Lower lobe of right lung (tissue), 2 donors: ENCODE data around the gene PTCSC3. TPM values are rescaled to one million over a fixed set of nuclear protein-coding genes. Genes with fewer than 3 reads are reported as not detected.
A peak's percentile ranks its signal among the peaks of the same experiment; 100 is the strongest.

Experiments used
- ATAC-seq, 2 donors: fragments of 200-7000 bp; cut with Tn5 transposase; one replicate each; pipeline ENCODE4 v1.9.1; 2020 to 2022; ENCODE audit warnings: mild to moderate bottlenecking in 2 of 2, moderate library complexity in 2 of 2
- DNase-seq: peaks from one replicate; pipeline ENCODE4 v3.0.0-alpha.2; 2020
- H3K27ac ChIP-seq: fragments of 200-600 bp; one replicate; pipeline ENCODE4 v1.8.0; 2022
- H3K27me3 ChIP-seq: fragments of 200-600 bp; one replicate; pipeline ENCODE4 v1.8.0; 2022; ENCODE audit warnings: low read depth
- H3K36me3 ChIP-seq: fragments of 200-600 bp; one replicate; pipeline ENCODE4 v1.8.0; 2022; ENCODE audit warnings: mild to moderate bottlenecking
- H3K4me1 ChIP-seq: fragments of 200-600 bp; one replicate; pipeline ENCODE4 v1.8.0; 2022
- H3K4me3 ChIP-seq: fragments of 200-600 bp; one replicate; pipeline ENCODE4 v1.8.0; 2022; ENCODE audit warnings: mild to moderate bottlenecking
- H3K9me3 ChIP-seq: fragments of 200-600 bp; one replicate; pipeline ENCODE4 v1.8.0; 2022
- CTCF ChIP-seq: fragments of 200-600 bp; IDR thresholded peaks from one replicate; pipeline ENCODE4 v1.8.0; 2022; ENCODE audit warnings: antibody characterized with exemption, mild to moderate bottlenecking
- intact Hi-C: fragments of 100-400 bp; cut with DNase I; formaldehyde crosslinking; loops from one replicate; pipeline ENCODE4 v1.11.0; 2022
- total RNA-seq: library from RNA; stranded (reverse); fragmentation: NEBNext Ultra II Directional; extraction: Animal tissue kit (Norgen Biotek cat#: 25700); gene quantifications from one replicate; pipeline ENCODE4 v1.2.1, GENCODE V29; 2021
- donor health status: DM: no; HTN: yes; CAD: no; lungs with severe emphysema.

The PTCSC3 gene
- total RNA-seq, 1 donor from 2014 or later = 1.5 TPM

GRCh38 chr14:36221112-36221511 is 44.6 kb upstream of the PTCSC3 start:
- Histone ChIP-seq H3K9me3 (no peaks in the 10 kb centered on the region), H3K27ac (peak overlapping the region; percentile 31), H3K4me1 (peaks cover 12% of the 10 kb centered on the region), H3K27me3 (no peaks in the 10 kb centered on the region), H3K36me3 (no peaks in the 10 kb centered on the region), H3K4me3 (no peak overlapping the region)
- no peak for DNase-seq
- ATAC-seq = no peak
- TF ChIP-seq CTCF = no peak
- intact Hi-C loops = no loop called here

- H3K36me3 ChIP-seq = no peaks in the 10 kb centered on the region
- H3K27me3 ChIP-seq = no peaks in the 10 kb centered on the region
- peak overlapping the region; percentile 76 for H3K27ac ChIP-seq
- DNase-seq = peak; percentile 55
- intact Hi-C loops = no loop called here
- peak; percentile 88 to 90 for ATAC-seq
- H3K4me1 ChIP-seq = peaks cover 15% of the 10 kb centered on the region
- no peaks in the 10 kb centered on the region for H3K9me3 ChIP-seq
- no peak for TF ChIP-seq CTCF
- peak overlapping the region; percentile 40 for H3K4me3 ChIP-seq
These were observed 41.2 kb upstream of the PTCSC3 start for GRCh38 chr14:36217732-36218131.

- peaks cover 12% of the 10 kb centered on the region for H3K4me1 ChIP-seq
- intact Hi-C loops = no loop called here
- peak; percentile 54 to 69 for ATAC-seq
- H3K9me3 ChIP-seq = no peaks in the 10 kb centered on the region
- H3K36me3 ChIP-seq = no peaks in the 10 kb centered on the region
- H3K4me3 ChIP-seq = peak overlapping the region; percentile 40
- peak overlapping the region; percentile 76 for H3K27ac ChIP-seq
- no peak for TF ChIP-seq CTCF
- H3K27me3 ChIP-seq = no peaks in the 10 kb centered on the region
- no peak for DNase-seq
These were observed 40.5 kb upstream of the PTCSC3 start for GRCh38 chr14:36217027-36217426.

- H3K4me3 ChIP-seq = peak overlapping the region; percentile 40
- no peaks in the 10 kb centered on the region for H3K27me3 ChIP-seq
- no peak for DNase-seq
- H3K27ac ChIP-seq = peak overlapping the region; percentile 76
- intact Hi-C loops = no loop called here
- peaks cover 3% of the 10 kb centered on the region for H3K4me1 ChIP-seq
- TF ChIP-seq CTCF = no peak
- ATAC-seq = peak in 1 of 2 donors; percentile 64
- no peaks in the 10 kb centered on the region for H3K36me3 ChIP-seq
- no peaks in the 10 kb centered on the region for H3K9me3 ChIP-seq
These were observed 38.7 kb upstream of the PTCSC3 start for GRCh38 chr14:36215217-36215598.

- Histone ChIP-seq H3K4me3 (peak overlapping the region; percentile 40), H3K27ac (peak overlapping the region; percentile 76), H3K27me3 (no peaks in the 10 kb centered on the region), H3K36me3 (no peaks in the 10 kb centered on the region), H3K4me1 (peaks cover 3% of the 10 kb centered on the region), H3K9me3 (no peaks in the 10 kb centered on the region)
- intact Hi-C loops = no loop called here
- DNase-seq = no peak
- TF ChIP-seq CTCF = no peak
- ATAC-seq = no peak
These were observed 38.1 kb upstream of the PTCSC3 start for GRCh38 chr14:36214476-36215216.
